Dermis microvascular lymphatic vessel endothelial cell (primary cell): ENCODE results near the gene TTC28. TPM values are rescaled to one million over a fixed set of nuclear protein-coding genes. Genes with fewer than 3 reads are reported as not detected.

ENCODE experiments used
- DNase-seq, 2 donors: peaks; one replicate each; pipeline versions ENCODE4 v3.0.0 to v3.0.0-alpha.2; 2010; ENCODE audit warnings: low read depth in 2 of 2
- total RNA-seq: library from RNA; depleted of rRNA; stranded (reverse); fragments of >200 nt; gene quantifications from 2 replicates; pipeline ENCODE4 v1.2.1, GENCODE V29; 2014

The TTC28 gene
- total RNA-seq, 1 donor from 2014 or later, result 11.7 TPM

GRCh38 chr22:27934069-27934468 is 745.6 kb downstream of the TTC28 start:
- no peak for DNase-seq

GRCh38 chr22:27933186-27933983 is 746.3 kb downstream of the TTC28 start:
- DNase-seq, result no peak

- DNase-seq, result no peak
Measured at GRCh38 chr22:27930331-27931060, 749.1 kb downstream of the TTC28 start.

Other genes starting within 250 kb of the TTC28 start
- 4.7 and 6.8 TPM in 2 replicates for gene CHEK2, start 62.0 kb upstream of the TTC28 start, total RNA-seq
- 14.9 and 19.8 TPM in 2 replicates for gene HSCB, start 62.2 kb upstream of the TTC28 start, total RNA-seq
- 13.1 and 13.7 TPM in 2 replicates for gene CCDC117, start 92.9 kb upstream of the TTC28 start, total RNA-seq
- 71.6 and 103 TPM in 2 replicates for gene XBP1, start 120.7 kb upstream of the TTC28 start, total RNA-seq
- 1.5 and 2.5 TPM in 2 replicates for gene ZNRF3, start 203.7 kb upstream of the TTC28 start, total RNA-seq